ENCODE data around the gene COL6A2.
"Not testable (repeated sequence)": the region's sequence is repeated elsewhere in the genome, so short reads cannot be mapped to it uniquely, and the experiment has no call there.

Gene COL6A2

DNA sequence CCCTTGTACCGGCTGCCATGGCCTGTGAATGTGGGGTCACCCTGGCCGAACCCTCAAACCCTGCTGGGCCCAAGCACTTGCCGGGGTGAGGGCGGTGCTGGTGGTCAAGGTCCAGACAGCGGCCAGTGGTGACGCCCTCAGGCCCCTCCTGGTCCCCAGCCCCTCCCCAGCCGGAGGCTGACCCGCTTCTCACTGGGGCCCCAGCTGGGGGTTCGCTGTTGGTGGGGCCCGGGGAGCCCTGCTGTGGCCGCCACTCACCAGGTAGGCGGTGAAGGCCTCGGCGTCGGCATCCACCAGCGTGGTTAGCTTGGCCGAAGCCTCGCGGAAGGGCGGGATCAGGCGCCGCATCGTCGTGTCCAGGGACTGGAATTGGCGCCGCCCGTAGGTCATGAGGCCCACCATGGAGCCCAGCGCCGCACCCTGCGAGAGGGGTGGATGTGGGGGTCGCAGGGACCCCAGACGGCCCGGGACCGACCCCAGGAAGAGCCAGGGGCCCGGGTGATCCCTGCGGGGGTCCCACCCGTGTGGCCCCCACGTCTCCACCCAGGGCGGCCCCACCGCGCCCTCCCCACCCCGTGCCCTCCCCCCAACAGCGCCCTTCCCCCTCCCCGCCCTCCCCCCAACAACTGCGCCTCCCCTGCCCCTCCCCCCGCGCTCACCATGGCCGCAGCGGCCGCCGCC, 47.4 kb downstream of the COL6A2 start:
- no peak for DNase-seq

DNA sequence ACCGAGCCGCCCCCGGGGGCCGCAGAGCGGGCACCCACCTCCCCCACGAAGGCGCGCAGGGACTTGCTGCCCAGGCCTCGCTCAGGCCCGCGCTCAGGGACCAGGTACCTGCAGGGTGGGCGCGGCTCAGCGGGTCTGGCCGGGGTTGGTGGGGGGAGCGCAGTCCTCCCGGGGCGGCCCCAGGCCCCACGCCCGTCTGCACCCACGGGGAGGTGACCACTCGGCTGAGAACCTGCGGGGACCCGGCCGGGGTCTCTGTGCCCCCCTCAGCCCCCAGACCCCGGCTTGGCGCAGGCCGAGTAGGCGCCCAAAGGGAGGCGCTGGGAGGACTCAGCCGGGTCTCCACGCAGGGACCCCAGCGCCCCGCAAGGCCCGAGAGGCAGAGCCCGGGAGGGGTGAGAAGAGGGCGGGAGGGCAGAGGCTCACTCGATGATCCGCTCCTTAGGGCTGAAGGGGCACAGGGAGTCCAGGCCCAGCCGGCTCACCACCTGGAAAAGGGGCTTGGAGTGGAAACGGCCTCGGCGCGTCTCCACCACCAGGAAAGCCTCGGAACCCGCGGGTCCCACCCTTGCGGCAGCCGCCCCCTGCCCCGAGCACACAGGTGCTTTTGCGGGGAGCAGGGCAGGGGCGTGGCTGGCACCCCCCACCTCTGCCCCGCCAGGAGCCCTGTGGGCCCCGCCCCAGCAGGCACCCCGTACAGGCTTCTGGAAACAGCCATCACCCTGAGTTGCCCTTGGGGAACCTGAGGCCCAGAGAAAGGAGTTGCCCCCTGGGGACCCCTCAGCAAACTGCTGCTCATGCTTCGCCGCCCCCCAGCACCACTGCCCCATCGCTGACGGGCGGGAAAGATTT, 48.2 kb downstream of the COL6A2 start:
- DNase-seq: no peak

DNA sequence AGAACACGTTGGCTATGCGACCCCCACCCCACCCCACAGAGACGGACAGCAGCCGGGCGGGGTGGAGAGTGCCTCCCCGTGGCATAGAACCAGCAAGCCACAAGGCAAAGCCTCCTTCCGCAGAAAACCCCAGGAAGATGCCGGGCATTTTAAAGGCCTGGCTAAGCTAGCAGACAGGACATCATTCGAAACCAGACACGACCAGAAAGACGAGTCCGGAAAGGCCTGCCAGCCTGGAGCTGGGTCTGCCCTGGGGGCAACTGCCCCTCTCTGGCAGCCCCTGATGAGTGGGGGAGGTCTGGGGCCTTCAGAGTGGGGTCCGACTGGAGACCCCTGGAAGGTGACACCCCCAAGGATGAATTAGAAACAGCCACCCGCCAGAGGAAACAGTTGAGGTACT, 48.9 kb downstream of the COL6A2 start:
- DNase-seq: no peak

DNA sequence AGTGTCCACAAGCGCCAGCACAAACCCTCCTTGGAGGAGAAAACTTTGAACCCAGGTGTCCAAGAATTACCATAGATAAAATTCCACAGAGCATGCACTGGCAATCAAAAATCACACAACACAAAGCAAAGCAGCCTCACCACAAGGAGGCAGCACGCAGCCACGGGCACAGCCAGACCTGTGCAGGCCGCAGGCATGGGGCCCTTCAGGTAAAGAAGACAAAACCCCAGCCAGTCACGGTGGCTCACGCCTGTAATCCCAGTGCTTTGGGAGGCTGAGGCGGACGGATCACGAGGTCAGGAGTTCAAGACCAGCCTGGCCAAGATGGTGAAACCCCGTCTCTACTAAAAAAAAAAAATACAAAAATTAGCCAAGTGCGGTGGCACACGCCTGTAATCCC, 49.5 kb downstream of the COL6A2 start:
- DNase-seq: not testable (repeated sequence)

DNA sequence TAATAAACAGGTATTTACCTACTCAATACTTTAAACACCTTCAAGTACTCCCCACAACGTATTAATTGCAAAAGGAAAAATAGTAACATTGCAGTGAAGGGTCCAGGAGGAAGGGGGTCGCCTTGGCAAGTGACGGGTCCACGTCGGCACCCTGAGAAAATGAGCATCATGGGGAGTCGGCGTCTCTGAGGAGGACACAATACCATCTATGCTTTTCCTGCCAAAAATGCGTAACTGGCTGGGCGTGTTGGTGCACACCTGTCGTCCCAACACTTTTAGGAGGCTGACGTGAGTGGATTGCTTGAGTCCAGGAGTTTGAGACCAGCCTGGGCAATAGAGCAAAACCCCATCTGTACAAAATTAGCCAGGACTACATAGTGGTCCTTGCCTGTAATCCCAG, 50.2 kb downstream of the COL6A2 start:
- DNase-seq: no peak

DNA sequence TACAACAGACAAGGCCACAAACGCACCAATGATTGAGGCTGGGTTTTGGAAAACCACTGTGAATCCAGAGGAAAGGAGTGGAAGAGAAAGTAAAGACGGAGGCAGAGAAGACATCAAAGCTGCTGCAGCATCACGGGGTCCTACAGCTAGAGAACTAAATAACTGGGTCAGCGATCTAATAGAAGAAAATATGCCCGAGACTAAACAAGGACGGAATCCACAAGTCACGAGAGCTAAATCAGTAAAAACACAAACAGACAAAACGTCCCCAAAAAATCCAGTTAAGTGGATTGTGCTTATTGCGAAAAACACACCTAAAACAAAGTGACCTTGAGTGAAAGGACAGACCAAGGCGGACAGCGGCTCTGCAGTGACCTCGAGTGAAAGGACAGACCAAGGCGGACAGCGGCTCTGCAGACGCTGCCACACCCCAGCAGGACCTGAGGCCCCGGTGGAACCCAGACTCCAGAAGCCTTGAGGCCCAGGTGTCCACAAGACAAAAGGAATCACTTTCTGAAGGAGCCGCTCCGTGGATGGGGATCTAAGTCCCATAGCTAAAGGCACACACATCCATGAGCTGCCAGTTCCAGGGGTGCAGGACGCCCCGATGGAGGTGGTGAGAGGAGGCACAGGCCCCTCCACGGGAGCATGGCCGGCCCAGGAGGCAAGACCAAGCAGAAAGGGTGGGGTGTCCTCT, 51.4 kb downstream of the COL6A2 start:
- DNase-seq: no peak

DNA sequence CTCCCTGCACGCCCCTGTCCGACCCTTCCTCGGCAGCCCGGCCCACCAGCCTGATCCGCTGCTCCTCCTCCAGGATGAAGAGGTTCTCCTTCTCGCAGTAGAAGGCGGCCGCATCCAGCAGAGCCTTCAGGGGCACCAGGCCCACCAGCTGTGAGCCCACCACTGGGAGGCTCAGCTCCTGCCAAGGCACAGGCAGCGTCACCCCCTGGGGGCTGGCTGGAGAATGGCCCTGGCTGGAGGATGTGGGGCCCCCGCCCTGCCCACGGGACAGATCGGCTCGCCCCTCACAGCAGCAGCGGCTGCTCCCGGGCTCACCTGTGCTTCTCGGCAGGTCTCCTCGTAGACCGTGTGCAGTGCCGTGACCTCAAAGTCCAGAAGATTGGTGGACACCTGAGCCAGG, 52.2 kb downstream of the COL6A2 start:
- no peak for DNase-seq

DNA sequence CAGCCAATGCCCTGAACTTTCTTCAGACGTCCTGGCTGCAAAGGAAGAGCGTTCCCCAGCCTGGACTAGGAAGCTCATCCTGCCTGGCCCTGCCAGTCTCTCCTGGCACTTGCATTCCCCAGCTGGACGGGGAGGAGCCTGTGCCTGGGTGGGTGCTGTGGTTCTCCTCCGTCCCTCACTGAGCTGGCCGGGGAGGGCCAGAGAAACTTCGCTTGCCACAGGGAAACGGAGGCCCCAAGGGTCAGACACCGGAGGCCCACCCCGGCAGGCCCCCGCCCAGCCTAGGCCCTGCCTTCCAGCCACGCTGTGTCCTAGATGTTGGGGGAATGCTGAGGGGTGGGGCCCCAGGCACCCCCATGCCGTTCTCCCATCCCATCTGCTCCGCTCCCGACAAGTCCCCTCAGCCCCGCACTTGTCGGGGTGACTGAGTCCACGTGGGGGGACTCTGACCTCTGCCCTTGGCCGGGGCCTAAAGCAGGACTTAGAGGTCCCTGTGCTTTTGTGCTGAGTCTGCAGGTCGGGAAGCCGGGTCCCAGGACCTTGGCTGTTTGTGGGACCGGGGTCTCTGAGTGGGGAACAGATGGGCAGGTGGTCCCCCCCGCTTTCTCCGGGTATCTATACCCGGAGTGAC, 52.7 kb downstream of the COL6A2 start:
- no peak for DNase-seq

DNA sequence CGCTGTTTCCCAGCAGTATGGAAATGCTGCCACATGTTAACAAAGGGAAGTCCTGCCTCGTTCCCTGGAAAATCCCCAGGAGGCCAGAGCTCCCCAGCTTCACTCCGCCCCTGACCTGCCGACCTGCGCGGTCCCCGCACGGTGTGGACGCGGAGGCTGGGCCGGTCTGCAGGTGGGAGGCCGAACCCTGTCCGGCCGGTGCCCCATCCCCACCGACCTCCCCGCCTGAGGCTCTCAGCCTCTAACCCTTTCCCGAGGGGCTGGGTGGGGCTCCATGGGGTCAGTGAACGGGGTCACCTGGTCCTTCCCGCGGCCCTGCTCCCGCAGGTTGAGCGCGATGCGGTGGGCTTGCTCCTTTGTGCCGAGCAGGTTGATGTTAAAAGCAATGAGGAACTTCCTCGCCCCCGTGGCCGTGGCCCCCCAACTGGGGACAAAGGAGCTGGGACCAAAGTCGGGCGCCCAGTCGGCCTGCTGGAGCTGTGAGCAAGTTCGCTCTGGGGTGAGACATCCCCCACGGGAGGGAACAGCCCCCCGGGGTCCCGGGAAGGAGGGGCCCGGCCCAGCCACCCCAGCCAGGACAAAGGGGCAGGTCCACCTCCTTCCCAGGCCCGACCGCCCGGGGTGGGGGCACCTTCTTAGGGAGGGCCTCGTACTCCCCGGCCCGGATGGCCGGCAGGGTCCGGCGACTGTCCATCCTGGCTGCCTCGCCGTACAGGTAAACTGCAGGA, 53.5 kb downstream of the COL6A2 start:
- DNase-seq: no peak

DNA sequence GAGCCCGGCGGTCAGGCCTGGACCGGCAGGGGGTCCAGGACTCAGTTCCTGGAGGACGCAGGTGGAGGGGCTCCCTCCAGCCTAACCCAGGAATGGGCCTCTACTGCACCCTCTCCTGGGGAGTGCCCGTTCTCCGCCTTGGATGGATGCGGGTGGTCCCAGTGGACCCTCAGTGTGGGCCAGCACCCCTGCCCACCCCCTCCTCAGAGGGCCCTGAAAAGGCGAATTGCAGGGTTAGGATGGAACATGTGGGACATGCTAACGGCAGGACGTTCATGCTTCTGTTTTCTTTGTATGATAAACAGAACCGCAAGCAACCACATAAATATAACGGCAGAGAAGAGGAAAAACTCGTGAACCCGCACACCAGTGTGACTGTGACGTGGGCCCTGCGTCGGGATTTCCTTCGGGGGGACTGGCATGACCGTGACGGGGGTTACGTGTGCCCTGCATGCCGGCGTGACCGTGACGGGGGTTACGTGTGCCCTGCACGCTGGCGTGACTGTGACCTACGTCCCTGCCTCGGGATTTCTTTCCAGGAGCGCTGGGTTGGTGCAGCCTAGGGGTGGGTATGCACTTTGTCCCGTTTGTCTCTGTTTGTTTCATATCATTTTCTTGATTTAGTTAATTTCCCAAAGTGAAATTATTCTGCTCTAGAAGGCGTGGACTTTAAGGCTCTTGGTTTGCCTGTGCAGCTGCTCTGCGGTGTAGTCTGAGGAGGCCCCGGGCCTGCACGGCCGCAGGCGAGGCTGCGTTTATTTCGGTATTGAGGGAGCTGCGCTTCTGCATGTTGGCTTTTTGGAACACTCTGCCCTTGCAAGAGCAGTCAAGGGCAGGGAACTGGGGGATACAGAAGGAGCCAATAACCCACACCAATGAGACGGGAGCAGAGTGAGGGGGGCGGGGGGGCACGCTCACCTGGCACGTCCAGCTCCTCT, 54.3 kb downstream of the COL6A2 start:
- DNase-seq: no peak

DNA sequence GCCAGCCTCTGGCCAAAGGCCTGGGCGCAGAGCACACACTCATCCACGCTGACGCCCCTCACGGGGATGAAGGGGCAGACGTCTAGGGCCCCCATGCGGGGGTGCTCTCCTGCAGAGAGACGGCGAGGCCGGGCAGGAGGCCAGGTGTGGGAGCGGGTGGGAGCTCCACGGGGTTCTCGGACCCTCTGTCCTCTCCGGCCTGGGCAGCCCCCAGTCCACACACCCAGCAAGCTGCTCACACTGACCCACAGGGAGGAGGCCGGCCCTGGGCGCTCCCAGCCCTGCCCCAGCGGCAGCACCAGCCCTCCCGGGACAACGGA, 55.0 kb downstream of the COL6A2 start:
- no peak for DNase-seq

DNA sequence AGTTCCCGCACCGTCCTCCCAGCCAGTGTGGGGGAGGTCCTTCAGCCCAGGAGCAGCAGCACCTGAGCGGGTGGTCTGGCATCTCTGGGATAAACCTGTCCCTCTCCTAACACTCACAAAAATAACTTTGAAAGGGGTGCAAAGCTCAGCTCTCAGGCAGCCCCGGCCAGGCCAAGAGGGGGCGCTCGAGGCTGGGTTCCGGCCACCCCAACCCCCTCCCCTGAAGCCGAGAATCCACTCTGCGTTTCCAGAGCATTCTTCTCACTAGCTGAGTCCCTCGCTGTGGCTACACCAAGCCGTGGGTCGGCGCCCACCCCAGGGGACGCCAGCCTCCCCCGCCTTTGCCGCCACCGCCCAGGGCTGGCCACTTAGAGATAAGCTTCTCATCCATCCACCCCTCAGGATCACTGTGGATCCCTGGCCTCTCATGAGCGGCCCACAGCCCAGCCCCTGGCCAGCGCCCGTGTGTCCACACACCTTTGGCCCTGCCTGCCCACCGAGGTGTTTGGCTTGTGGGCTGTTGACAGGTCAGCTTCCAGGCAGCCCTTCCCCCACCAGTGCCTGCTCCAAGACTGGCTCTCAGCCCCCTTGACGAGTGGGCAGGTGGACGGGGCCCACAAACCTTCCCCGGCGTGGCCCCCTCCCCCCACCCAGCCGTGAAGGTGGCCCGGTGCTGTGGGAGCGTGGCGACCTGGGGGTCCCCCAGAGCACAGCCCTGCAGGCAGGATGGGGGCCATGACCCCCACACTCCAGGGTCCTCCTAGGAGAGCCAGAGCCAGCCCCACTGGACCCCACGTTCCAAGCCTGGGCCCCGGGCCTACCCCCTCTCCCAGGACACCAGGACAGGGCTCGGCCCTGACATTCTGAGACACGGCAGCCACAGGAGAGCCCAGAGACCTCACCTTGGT, 55.6 kb downstream of the COL6A2 start:
- DNase-seq: no peak

DNA sequence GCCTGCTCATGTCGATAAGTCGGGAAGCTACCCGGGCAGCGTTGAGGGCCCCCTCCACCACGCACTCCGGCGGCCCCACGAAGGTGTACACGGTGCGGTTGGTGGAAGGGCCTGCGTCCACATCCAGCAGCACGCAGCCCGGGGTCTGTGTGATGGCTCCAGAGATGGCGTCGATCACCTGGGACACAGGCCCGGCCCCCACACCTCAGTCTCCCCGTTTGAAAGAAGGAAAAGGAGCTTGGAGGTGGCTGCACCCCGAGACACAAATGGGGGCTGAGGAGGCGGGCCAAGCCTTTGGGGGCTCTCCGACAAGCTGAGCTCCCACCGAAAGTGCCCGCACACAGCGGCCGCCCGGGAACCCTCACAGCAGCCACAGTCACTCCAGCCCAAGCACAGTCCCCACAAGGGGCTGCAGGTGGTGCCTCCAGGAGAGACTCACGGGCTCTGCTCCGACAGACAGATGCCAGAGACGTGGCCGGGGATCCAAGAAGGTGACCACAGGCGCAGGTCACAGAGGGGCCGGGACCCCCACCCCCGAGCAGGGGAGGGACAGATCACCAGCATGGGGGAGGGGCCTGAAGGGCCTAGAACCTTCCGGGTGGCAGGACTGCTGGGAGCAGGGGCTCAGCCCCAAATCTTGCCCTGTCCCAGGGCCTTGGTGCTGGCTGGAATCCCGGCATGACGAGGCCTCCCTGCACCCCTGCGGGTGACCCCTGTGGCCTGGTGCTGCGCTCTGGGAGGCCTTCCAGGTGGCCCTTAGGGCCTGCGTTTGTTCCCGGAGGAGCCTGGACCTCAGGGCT, 56.4 kb downstream of the COL6A2 start:
- no peak for DNase-seq

DNA sequence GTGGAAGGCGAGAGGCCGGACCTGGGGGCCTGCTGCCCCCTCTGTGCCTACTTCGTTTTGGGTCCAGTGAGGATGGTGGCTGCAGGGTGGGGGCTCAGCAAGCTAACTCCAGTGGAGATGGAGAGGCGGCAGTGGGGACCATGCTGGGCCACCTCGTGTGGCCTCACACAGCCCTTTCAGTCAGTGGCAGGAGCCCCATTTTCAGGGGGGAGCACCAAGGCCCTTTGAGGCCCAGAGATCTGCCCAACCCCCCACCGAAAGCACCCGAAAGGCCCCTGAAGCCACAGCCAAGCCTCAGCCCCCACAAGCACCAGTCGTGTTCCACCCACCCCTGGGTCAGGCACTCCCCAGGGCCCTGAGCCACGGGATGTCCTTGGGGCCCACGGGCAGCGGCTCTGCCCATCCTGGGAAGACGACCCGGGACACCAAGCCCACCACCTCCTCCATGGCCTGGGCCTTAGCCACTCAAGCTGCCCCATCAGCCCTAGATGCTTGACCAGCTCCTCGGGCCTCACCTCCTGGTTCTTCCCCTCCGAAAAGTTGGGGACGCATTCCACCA, 57.1 kb downstream of the COL6A2 start:
- no peak for DNase-seq

DNA sequence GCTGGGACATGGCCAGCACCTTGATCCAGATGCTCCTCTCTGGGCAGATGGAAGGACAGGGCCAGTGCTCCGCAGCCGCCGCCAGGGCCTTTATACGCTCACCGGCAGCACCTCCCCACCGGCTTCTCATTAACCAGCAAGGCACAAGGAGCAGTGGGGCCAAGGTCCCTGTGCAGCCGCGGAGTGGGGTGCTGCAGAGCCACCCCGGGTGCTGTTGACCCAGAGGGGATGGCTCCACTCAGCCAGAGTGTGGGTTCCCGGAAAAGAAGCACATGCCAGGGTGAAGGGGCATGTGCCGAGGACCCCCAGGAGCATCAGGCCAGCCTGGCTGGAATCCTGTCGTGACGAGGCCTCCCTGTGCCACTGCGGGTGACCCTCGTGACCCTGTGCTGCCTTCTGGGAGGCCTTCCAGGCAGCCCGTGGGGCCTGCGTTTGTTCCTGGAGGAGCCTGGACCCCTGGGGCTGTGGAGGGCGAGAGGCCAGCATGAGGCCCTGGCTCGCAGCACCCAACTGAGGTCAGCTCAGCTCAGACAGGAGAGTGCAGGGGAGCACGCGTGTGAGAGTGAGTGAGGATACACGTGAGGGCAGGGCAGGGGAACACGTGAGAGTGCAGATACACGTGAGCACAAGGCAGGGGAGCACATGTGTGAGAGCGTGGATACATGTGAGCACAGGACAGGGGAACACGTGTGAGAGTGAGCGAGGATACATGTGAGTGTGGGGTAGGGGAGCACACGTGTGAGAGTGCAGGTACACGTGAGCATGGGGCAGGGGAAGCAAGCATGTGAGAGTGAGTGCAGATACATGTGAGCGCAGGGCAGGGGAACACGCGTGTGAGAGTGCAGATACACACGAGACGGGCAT, 57.8 kb downstream of the COL6A2 start, which contains the start of gene FTCD:
Gene FTCD, minus strand, starts transcription at position 66 of the 864 bp plus-strand sequence. Its CDS starts 56 bp downstream, at position 10.
- DNase-seq: no peak

DNA sequence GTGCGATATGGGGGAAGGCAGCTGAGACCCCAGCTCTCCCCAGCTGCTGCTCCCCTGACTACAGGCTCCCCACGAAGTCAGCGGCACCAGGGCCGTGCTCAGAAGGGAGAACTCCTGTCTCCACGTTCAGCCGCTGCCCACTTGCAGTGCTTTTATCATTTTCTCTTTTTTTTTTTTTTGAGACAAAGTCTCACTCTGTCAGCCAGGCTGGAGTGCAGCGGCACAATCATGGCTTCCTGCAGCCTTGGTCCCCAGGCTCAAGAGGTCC, 58.4 kb downstream of the COL6A2 start:
- DNase-seq: no peak

DNA sequence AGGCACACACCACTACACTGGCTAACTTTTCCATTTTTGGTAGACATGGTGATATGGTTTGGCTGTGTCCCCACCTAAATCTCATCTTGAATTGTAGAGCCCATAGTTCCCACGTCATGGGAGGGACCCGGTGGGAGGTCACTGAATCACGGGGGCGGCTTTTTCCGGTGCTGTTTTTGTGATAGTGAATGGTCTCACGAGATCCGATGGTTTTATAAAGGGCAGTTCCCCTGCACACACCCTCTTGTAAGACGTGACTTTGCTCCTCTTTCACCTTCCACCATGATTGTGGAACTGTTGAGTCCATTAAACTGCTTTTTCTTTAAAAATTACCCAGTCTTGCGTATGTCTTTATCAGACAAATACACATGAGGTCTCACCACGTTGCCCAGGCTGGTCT, 58.8 kb downstream of the COL6A2 start:
- no peak for DNase-seq

DNA sequence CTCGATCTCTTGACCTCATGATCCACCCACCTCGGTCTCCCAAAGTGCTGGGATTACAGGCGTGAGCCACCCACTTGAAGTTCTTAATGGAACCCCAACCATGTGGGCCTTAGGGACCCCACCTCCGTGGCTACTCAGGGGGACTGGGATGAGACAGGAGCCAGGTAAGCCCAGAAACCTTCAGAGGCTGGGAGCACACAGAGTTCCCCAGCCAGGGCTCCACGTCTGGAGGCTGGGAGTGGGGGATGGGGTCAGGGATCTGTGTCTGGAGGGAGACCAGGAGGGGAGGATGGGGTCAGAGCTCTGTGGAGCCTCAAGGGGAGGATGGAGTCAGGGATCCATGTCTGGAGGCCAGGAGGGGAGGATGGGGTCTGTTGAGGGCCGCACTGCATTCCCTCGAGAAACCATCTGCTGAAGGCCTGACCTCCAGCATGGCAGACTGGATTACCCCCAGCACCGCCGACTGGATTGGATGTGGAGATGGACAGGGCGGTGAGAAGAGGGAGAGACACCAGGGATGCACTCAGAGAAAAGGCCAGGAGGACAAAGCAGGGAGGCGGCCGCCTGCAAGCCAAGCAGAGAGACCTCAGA, 59.6 kb downstream of the COL6A2 start:
- no peak for DNase-seq

Measured in amniotic stem cell (primary cell).